MCF 10A (cell line): Measurements from ENCODE around the gene MGARP. TPM values are rescaled to one million over a fixed set of nuclear protein-coding genes. Genes with fewer than 3 reads are reported as not detected.

Experiments
- BruUV-seq: library from RNA; stranded (reverse); fragments of 400-500 nt; replicated peaks from 2 replicates; lab custom pipeline; 2021; lab: Mats Ljungman, UMichigan
- CTCF ChIA-PET: fragments of 300-600 bp; sonication (Branson Sonifier 250); formaldehyde crosslinking; extraction: SDS; loops from one replicate; lab custom pipeline; 2021; ENCODE audit warnings: antibody characterized with exemption, inconsistent platforms; lab: Yijun Ruan, JAX
- POLR2A ChIA-PET: fragments of 300-600, 350-650 bp; sonication (Branson Sonifier 250); formaldehyde crosslinking; extraction: SDS; loops from one replicate; lab custom pipeline; 2020; ENCODE audit warnings: antibody characterized with exemption, inconsistent platforms; lab: Yijun Ruan, JAX
- DNase-seq: peaks from one replicate; pipeline ENCODE4 v3.0.0-alpha.2; 2018; ENCODE audit not compliant: unreplicated experiment
- H3K27ac Mint-ChIP-seq: one replicate; pipeline ENCODE4 v1.8.0; 2022; ENCODE audit warnings: mild to moderate bottlenecking, low read depth, mixed read lengths; ENCODE audit not compliant: unreplicated experiment
- H3K27me3 Mint-ChIP-seq: one replicate; pipeline ENCODE4 v1.8.0; 2022; ENCODE audit warnings: mixed read lengths; ENCODE audit not compliant: insufficient read depth, unreplicated experiment
- H3K36me3 Mint-ChIP-seq: one replicate; pipeline ENCODE4 v1.8.0; 2022; ENCODE audit warnings: mild to moderate bottlenecking, moderate library complexity, mixed read lengths; ENCODE audit not compliant: insufficient read depth, unreplicated experiment
- H3K4me1 Mint-ChIP-seq: one replicate; pipeline ENCODE4 v1.8.0; 2022; ENCODE audit warnings: mixed read lengths; ENCODE audit not compliant: insufficient read depth, unreplicated experiment
- H3K4me3 Mint-ChIP-seq: one replicate; pipeline ENCODE4 v1.8.0; 2022; ENCODE audit warnings: mild to moderate bottlenecking, moderate library complexity, mixed read lengths; ENCODE audit not compliant: unreplicated experiment
- H3K9me3 Mint-ChIP-seq: one replicate; pipeline ENCODE4 v1.8.0; 2022; ENCODE audit warnings: mixed read lengths; ENCODE audit not compliant: unreplicated experiment
- CTCF ChIP-seq: fragments of 200-600 bp; IDR thresholded peaks from one replicate; pipeline ENCODE4 v1.8.0; 2022; ENCODE audit warnings: antibody characterized with exemption, mild to moderate bottlenecking; ENCODE audit not compliant: unreplicated experiment
- intact Hi-C: fragments of 100-400 bp; cut with micrococcal nuclease; formaldehyde crosslinking; loops from 2 replicates; pipeline ENCODE4 v1.14.1; 2022
- total RNA-seq: library from RNA; stranded (reverse); gene quantifications from 2 replicates; pipeline ENCODE4 v1.2.3, GENCODE V29; 2022

MGARP gene
- total RNA-seq, 1 experiment from 2014 or later = not detected

GRCh38 chr4:139221687-139222086 lies 58.3 kb downstream of the MGARP start:
- Mint-ChIP-seq H3K4me1 (peaks cover 7% of the 10 kb centered on the region), H3K36me3 (no peaks in the 10 kb centered on the region), H3K27ac (no peak overlapping the region), H3K27me3 (no peaks in the 10 kb centered on the region), H3K9me3 (no peaks in the 10 kb centered on the region), H3K4me3 (no peak overlapping the region)
- BruUV-seq = no TSS peak
- ChIA-PET POLR2A (interaction anchor here (0.6 to 0.7 kb wide), 2 partner anchors 41 to 80 kb away, joined by 3 read pairs; partner anchors contain the start of gene NAA15), CTCF (interaction anchor here (0.8 kb wide), 1 partner anchor 73 kb away, joined by 3 read pairs; no protein-coding TSS in a partner anchor)
- no peak for TF ChIP-seq CTCF
- DNase-seq = no peak
- intact Hi-C loops = no loop called here

- H3K27me3 Mint-ChIP-seq = no peaks in the 10 kb centered on the region
- H3K36me3 Mint-ChIP-seq = no peaks in the 10 kb centered on the region
- no peak overlapping the region for H3K27ac Mint-ChIP-seq
- H3K9me3 Mint-ChIP-seq = no peaks in the 10 kb centered on the region
- no peak for TF ChIP-seq CTCF
- no peak for DNase-seq
- peaks cover 7% of the 10 kb centered on the region for H3K4me1 Mint-ChIP-seq
- BruUV-seq = no TSS peak
- ChIA-PET CTCF (interaction anchor here (0.6 to 2.8 kb wide), 6 partner anchors 9 to 128 kb away, joined by 3 to 17 read pairs (median 4); no protein-coding TSS in a partner anchor), POLR2A (interaction anchor here (1.2 kb wide), 1 partner anchor 42 kb away, joined by 3 read pairs; the partner anchor contains the start of gene ELF2)
- intact Hi-C loops = no loop called here
- H3K4me3 Mint-ChIP-seq = no peak overlapping the region
These were observed 60.5 kb downstream of the MGARP start for GRCh38 chr4:139219450-139220055.

Other genes with a start within 250 kb of the MGARP start
- gene ELF2, start 103.0 kb downstream of the MGARP start, total RNA-seq = 26.5 and 28.7 TPM in 2 replicates
- gene NAA15, start 21.3 kb upstream of the MGARP start, total RNA-seq = 54.9 and 80.6 TPM in 2 replicates
- gene NDUFC1, start 22.3 kb upstream of the MGARP start, total RNA-seq = 86.1 and 102 TPM in 2 replicates
- 6.3 and 6.4 TPM in 2 replicates for gene RAB33B, start 173.9 kb upstream of the MGARP start, total RNA-seq